NT2/D1 (cell line): ENCODE measurements around the gene CPEB4.
A peak's percentile ranks its signal among the peaks of the same experiment; 100 is the strongest.

Experiments
- DNase-seq: peaks from one replicate; pipeline ENCODE4 v3.0.0-alpha.2; 2011; ENCODE audit warnings: low read depth, low spot score
- H3K27me3 ChIP-seq: 2 replicates; pipeline ENCODE4 v1.6.0; 2011; ENCODE audit warnings: mild to moderate bottlenecking; ENCODE audit not compliant: insufficient read length, insufficient read depth
- H3K36me3 ChIP-seq: 2 replicates; pipeline ENCODE4 v1.6.1; 2011; ENCODE audit warnings: mild to moderate bottlenecking, low read length, mixed read lengths; ENCODE audit not compliant: insufficient read depth, insufficient read length
- H3K4me1 ChIP-seq: 2 replicates; pipeline ENCODE4 v1.5.1; 2011; ENCODE audit not compliant: insufficient read depth, insufficient read length
- H3K4me3 ChIP-seq: 2 replicates; pipeline ENCODE4 v1.5.1; 2011; ENCODE audit warnings: low read depth; ENCODE audit not compliant: insufficient read length
- H3K9ac ChIP-seq: 2 replicates; pipeline ENCODE4 v1.6.0; 2011; ENCODE audit warnings: low read depth; ENCODE audit not compliant: insufficient read length
- H3K9me3 ChIP-seq: 2 replicates; pipeline ENCODE4 v1.5.1; 2011; ENCODE audit warnings: mild to moderate bottlenecking, low read length; ENCODE audit not compliant: insufficient read depth
- SUZ12 ChIP-seq: IDR thresholded peaks from 2 replicates; pipeline ENCODE4 v1.6.1; 2011; ENCODE audit not compliant: insufficient read length, insufficient read depth; ENCODE audit errors: extremely low read depth
- YY1 ChIP-seq: IDR thresholded peaks from 2 replicates; pipeline ENCODE4 v1.6.1; 2011; ENCODE audit not compliant: insufficient read length, insufficient read depth
- ZNF274 ChIP-seq: IDR thresholded peaks from 2 replicates; pipeline ENCODE4 v1.6.1; 2011; ENCODE audit warnings: mild to moderate bottlenecking, low read depth, low read length

CPEB4 gene

GRCh38 chr5:173868096-173868880, 19.9 kb upstream of the CPEB4 start:
- peak; percentile 38 for DNase-seq
- H3K9me3 ChIP-seq, result no peaks in the 10 kb centered on the region
- no peaks in the 10 kb centered on the region for H3K27me3 ChIP-seq
- no peak for TF ChIP-seq ZNF274
- no peak for TF ChIP-seq YY1
- TF ChIP-seq SUZ12, result no peak
- no peak overlapping the region for H3K4me3 ChIP-seq
- peaks cover 3% of the 10 kb centered on the region for H3K4me1 ChIP-seq
- no peak overlapping the region for H3K9ac ChIP-seq
- H3K36me3 ChIP-seq, result no peaks in the 10 kb centered on the region

DNA sequence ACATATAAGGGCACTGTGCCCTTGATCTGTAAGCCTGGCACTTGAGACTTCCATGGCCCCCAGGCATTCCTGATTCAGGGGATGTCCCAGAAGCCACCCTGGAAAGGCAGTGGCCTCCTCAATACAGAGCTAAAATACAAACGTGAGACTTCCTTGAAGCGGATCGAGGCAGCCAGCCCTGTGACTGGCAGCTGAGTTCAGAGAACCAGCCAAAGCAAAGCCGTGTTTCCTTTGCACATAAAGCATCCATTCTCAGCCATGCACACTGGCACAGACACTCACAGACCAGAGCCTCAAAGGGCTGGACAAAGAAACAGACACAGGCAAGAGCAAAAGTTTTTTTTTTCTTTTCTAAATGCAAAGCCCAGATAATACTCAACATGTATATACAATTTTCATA, 18.8 kb upstream of the CPEB4 start:
- DNase-seq, result no peak
- H3K27me3 ChIP-seq, result no peaks in the 10 kb centered on the region
- peaks cover 3% of the 10 kb centered on the region for H3K4me1 ChIP-seq
- TF ChIP-seq SUZ12 (no peak), ZNF274 (no peak), YY1 (no peak)
- no peaks in the 10 kb centered on the region for H3K9me3 ChIP-seq
- no peak overlapping the region for H3K4me3 ChIP-seq
- H3K9ac ChIP-seq, result no peak overlapping the region
- H3K36me3 ChIP-seq, result no peaks in the 10 kb centered on the region

DNA sequence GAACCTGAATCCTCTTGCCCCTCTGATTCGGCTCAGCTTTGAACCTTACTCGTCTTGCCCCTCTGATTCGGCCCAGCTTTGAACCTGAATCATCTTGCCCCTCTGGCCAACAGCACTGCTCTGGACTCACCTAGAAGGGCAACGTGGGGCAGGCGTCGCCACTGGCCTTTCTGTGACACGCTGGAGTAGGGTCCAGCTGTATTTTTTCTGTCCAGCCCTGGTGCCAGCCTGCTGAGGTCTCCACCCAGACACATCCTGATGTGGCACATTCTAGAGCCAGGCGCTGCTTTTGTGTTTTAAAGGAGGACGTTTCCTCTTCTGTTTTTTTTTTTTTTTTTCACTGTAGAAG, 15.2 kb upstream of the CPEB4 start:
- Histone ChIP-seq H3K4me1 (peaks cover 3% of the 10 kb centered on the region), H3K4me3 (no peak overlapping the region)

GRCh38 chr5:173873306-173873922, 14.7 kb upstream of the CPEB4 start:
- Histone ChIP-seq H3K9me3 (no peaks in the 10 kb centered on the region), H3K4me1 (peaks cover 1% of the 10 kb centered on the region), H3K9ac (no peak overlapping the region), H3K4me3 (no peak overlapping the region), H3K36me3 (no peaks in the 10 kb centered on the region), H3K27me3 (no peaks in the 10 kb centered on the region)
- TF ChIP-seq ZNF274 (no peak), SUZ12 (no peak), YY1 (no peak)
- no peak for DNase-seq

More for the DNA sequence above, 15.2 kb upstream of the CPEB4 start:
- H3K9me3 ChIP-seq, result no peaks in the 10 kb centered on the region
- H3K9ac ChIP-seq, result no peak overlapping the region
- DNase-seq, result no peak
- no peaks in the 10 kb centered on the region for H3K27me3 ChIP-seq
- no peaks in the 10 kb centered on the region for H3K36me3 ChIP-seq
- TF ChIP-seq YY1 (no peak), ZNF274 (no peak), SUZ12 (no peak)

GRCh38 chr5:173875189-173875588, 13.0 kb upstream of the CPEB4 start:
- no peaks in the 10 kb centered on the region for H3K27me3 ChIP-seq
- TF ChIP-seq YY1 (no peak), ZNF274 (no peak), SUZ12 (no peak)
- DNase-seq, result no peak
- no peak overlapping the region for H3K4me3 ChIP-seq
- H3K9ac ChIP-seq, result no peak overlapping the region
- H3K4me1 ChIP-seq, result no peaks in the 10 kb centered on the region
- no peaks in the 10 kb centered on the region for H3K36me3 ChIP-seq
- no peaks in the 10 kb centered on the region for H3K9me3 ChIP-seq

GRCh38 chr5:173878224-173878967, 9.8 kb upstream of the CPEB4 start:
- no peak overlapping the region for H3K4me3 ChIP-seq
- no peak overlapping the region for H3K9ac ChIP-seq
- H3K4me1 ChIP-seq, result no peaks in the 10 kb centered on the region
- DNase-seq, result no peak
- no peaks in the 10 kb centered on the region for H3K9me3 ChIP-seq
- H3K27me3 ChIP-seq, result no peaks in the 10 kb centered on the region
- no peak for TF ChIP-seq SUZ12
- TF ChIP-seq ZNF274, result no peak
- TF ChIP-seq YY1, result no peak
- H3K36me3 ChIP-seq, result no peaks in the 10 kb centered on the region

DNA sequence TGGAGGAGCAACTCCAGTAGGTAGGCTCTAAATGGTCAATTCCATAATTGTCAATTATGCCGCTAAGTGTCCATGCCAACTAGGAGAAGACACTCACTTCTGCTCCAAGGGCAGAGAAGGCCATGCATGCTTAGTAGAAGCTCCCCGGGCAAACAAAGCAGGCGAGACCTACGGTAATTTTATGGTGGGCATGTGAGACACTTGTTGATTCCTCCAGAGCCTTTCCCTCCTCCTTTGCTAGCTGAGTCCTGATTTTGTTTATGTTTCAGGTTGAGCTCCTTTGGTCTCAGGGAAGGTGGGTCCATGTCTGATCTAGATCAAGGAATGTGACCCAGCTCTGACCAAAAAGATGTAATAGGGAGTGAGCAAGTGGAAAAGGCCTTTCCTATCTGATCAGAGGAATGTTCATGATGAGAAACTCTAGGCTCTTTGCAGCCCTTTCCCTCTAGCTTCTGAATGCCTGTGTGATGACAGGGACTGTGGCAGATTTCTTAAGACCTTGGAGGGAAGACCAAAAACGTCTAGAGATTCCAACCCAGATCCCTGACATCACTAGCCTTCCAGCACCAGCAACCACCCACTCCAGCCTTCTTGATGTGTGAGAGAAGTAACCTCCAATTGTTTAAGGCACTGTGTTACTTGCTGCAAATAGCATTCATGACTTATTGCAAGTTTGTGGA, 7.7 kb upstream of the CPEB4 start:
- no peaks in the 10 kb centered on the region for H3K4me1 ChIP-seq
- H3K9me3 ChIP-seq, result no peaks in the 10 kb centered on the region
- H3K9ac ChIP-seq, result no peak overlapping the region
- DNase-seq, result no peak
- H3K27me3 ChIP-seq, result no peaks in the 10 kb centered on the region
- H3K36me3 ChIP-seq, result no peaks in the 10 kb centered on the region
- no peak overlapping the region for H3K4me3 ChIP-seq
- TF ChIP-seq YY1 (no peak), ZNF274 (no peak), SUZ12 (no peak)
